Heart right ventricle (tissue), 16 donors: ENCODE measurements around the gene SULT1C4. TPM values are rescaled to one million over a fixed set of nuclear protein-coding genes. Genes with fewer than 3 reads are reported as not detected.

ENCODE experiments used
- ATAC-seq, 8 donors: fragments of 200-7000 bp; cut with Tn5 transposase; one replicate each; pipeline ENCODE4 v1.9.1; 2020; ENCODE audit warnings: mild to moderate bottlenecking in 8 of 8, moderate library complexity in 8 of 8, moderate number of reproducible peaks in 1 of 8
- DNase-seq, 2 donors: peaks; one replicate each; pipeline ENCODE4 v3.0.0-alpha.2; 2020
- H3K27ac ChIP-seq, 10 donors: fragments of 200-600 bp; sonication (generic) in 2 of 10; one replicate each; pipeline versions ENCODE4 v1.5.0 to v1.8.0; 2020 to 2022; ENCODE audit warnings: mild to moderate bottlenecking in 3 of 10
- H3K27me3 ChIP-seq, 7 donors: fragments of 200-600 bp; one replicate each; pipeline ENCODE4 v1.8.0; 2021 to 2022; ENCODE audit warnings: mild to moderate bottlenecking in 2 of 7
- H3K36me3 ChIP-seq, 9 donors: fragments of 200-600 bp; sonication (generic) in 1 of 9; one replicate each; pipeline versions ENCODE4 v1.5.0 to v1.8.0; 2020 to 2022; ENCODE audit warnings: mild to moderate bottlenecking in 2 of 9
- H3K4me1 ChIP-seq, 9 donors: fragments of 200-600 bp; sonication (generic) in 1 of 9; one replicate each; pipeline versions ENCODE4 v1.5.0 to v1.8.0; 2020 to 2022; ENCODE audit warnings: mild to moderate bottlenecking in 4 of 9
- H3K4me3 ChIP-seq, 10 donors: fragments of 200-600 bp; sonication (generic) in 2 of 10; one replicate each; pipeline versions ENCODE4 v1.5.0 to v1.8.0; 2020 to 2022; ENCODE audit warnings: mild to moderate bottlenecking in 7 of 10, moderate library complexity in 2 of 10
- H3K9me3 ChIP-seq, 11 donors: fragments of 200-600 bp in 10 of 11; sonication (generic) in 2 of 11; one replicate each; pipeline versions ENCODE4 v1.5.0 to v1.8.0; 2013 to 2022; ENCODE audit warnings: mild to moderate bottlenecking in 2 of 11, control low read depth in 1 of 11, moderate library complexity in 1 of 11
- WGBS, 2 donors: extraction: QIAGEN DNeasy Blood & Tissue Kit; methylation state at CpG; one replicate each; pipeline ENCODE4 v1.1.7; 2013; ENCODE audit warnings: inconsistent platforms in 1 of 2; 5-methylcytosine and 5-hydroxymethylcytosine counted together
- intact Hi-C, 10 donors: fragments of 100-400 bp; cut with DNase I; formaldehyde crosslinking; loops; one replicate each; pipeline versions ENCODE4 v1.11.1 to v1.14.2; 2022
- polyA plus RNA-seq, 2 donors: library from polyadenylated mRNA; stranded (reverse); fragments of 200-250 nt; gene quantifications; one replicate each; pipeline ENCODE4 v1.2.3, GENCODE V29; 2013
- total RNA-seq, 10 donors: library from RNA; stranded (reverse); fragmentation: NEBNext Ultra II Directional in 3 of 10; extraction: Animal tissue kit (Norgen Biotek cat#: 25700) in 3 of 10; gene quantifications; one replicate each; pipeline versions ENCODE4 v1.2.1 to v1.2.4, GENCODE V29; 2021 to 2023
- TF ChIP-seq, protein P1 (sequence below), 9 donors: fragments of 200-600 bp; sonication (generic) in 2 of 9; IDR thresholded peaks; one replicate each; pipeline versions ENCODE4 v1.5.0 to v1.8.0; 2021 to 2022; ENCODE audit warnings: antibody characterized with exemption in 9 of 9, mild to moderate bottlenecking in 5 of 9, moderate library complexity in 1 of 9
- donor health status: Arrhythmogenic right ventricular cardiomyopathy.
- donor health status: ischemic (EF 13 %, LVEDD 7.1; RV severe dilation, severe dysfunction).
- donor health status: healthy with polysubstance abuse.
- donor health status: DM: no; HTN: yes; CAD: no.
- donor health status: DM: no; HTN: no; CAD: no.
- donor health status: ischemic (EF 25% LVEDD 6.9; RV normal size, moderate dysfunction).
- donor health status: ischemic (EF 25% LVEDD 5.7; RV mildly dilated, moderate dysfunction).
- donor health status: healthy.
- donor health status: DM: yes; HTN: yes; CAD: no.
- donor health status: Ischemic cardiomyopathy.
- donor health status: ischemic (EF 35%, LVEDD 5.7; RV mildly dilated, moderate dysfunction).
- donor health status: nonischemic (EF 11% LVEDD 7.7; RV severe dilation, severe dysfunction).
- donor health status: DM: yes; HTN: yes; CAD: no.
- donor health status: PGD.
- donor health status: ischemic (EF 29% LVEDD 5.4; RV normal size, mild dysfunction).
- donor health status: nonischemic (EF 23%, LVEDD 6.1; RV moderate dilation, normal function).

Gene SULT1C4
- total and polyA plus RNA-seq, 12 donors: 1.6 to 5.6 (median 3.5) TPM

DNA sequence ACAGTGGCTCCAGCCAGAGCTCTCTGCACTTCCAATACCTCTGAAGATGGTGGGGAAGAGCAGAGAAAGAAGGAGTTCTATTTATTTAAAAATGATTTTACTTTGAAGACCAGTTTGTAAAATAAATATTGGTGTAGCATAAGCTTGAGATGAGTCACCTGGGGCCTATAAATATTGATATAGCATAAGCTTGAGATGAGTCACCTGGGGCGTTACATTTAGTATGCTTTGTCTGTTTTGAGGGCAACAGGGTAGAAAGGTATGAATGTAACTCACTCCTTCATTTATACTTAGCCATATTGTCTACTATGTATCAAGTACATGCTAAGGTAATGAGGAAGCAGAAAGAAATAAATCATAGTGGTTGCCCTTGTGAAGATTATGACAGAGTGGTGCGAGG, 7.7 kb upstream of the SULT1C4 start:
- Histone ChIP-seq H3K27ac (no peak overlapping the region), H3K4me3 (no peak overlapping the region), H3K9me3 (peaks cover 0 to 6% (median 0%) of the 10 kb centered on the region in 11 donors), H3K4me1 (no peaks in the 10 kb centered on the region), H3K36me3 (no peaks in the 10 kb centered on the region), H3K27me3 (no peaks in the 10 kb centered on the region)
- DNase-seq (no peak), ATAC-seq (no peak)
- intact Hi-C loops: no loop called here
- TF ChIP-seq, protein P1, sequence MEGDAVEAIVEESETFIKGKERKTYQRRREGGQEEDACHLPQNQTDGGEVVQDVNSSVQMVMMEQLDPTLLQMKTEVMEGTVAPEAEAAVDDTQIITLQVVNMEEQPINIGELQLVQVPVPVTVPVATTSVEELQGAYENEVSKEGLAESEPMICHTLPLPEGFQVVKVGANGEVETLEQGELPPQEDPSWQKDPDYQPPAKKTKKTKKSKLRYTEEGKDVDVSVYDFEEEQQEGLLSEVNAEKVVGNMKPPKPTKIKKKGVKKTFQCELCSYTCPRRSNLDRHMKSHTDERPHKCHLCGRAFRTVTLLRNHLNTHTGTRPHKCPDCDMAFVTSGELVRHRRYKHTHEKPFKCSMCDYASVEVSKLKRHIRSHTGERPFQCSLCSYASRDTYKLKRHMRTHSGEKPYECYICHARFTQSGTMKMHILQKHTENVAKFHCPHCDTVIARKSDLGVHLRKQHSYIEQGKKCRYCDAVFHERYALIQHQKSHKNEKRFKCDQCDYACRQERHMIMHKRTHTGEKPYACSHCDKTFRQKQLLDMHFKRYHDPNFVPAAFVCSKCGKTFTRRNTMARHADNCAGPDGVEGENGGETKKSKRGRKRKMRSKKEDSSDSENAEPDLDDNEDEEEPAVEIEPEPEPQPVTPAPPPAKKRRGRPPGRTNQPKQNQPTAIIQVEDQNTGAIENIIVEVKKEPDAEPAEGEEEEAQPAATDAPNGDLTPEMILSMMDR (IDR thresholded peaks at IDR 0.05): no peak
- WGBS, 2 donors: 95 to 96% methylated on average over 2 of the region's 2 CpGs

- TF ChIP-seq, protein P1 (IDR thresholded peaks at IDR 0.05): no peak
- Histone ChIP-seq H3K4me1 (peaks cover 0 to 24% (median 16%) of the 10 kb centered on the region in 9 donors), H3K36me3 (peaks cover 0 to 6% (median 0%) of the 10 kb centered on the region in 9 donors), H3K27ac (peak overlapping the region in 9 of 10 donors; percentile 67 to 89 (median 75)), H3K4me3 (peak overlapping the region in 1 of 10 donors; percentile 55), H3K27me3 (no peaks in the 10 kb centered on the region), H3K9me3 (no peaks in the 10 kb centered on the region)
- intact Hi-C loops: no loop called here
- WGBS, 2 donors: 96 to 98% methylated on average over 4 of the region's 4 CpGs
- DNase-seq: no peak
- ATAC-seq: no peak
Measured at GRCh38 chr2:108376774-108377173, 980 bp upstream of the SULT1C4 start.

DNA sequence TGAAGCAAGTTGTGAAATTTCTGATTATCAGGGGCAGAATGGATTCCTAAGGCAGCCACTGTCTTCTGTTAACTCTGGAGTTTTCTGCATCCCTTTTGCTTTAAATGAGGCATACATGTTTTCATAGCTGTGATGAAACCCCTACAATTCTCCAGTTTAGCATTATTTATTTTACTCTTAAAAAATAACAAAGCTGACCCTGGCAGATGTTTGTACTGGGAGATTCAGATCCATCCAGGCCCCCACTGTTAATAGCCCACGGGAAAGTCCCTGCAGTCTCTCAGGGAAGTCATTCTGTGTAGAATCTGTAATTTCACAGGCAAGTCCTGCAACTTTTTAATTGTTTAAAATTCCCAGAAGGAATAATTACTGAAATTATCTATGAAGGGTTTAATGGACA, 353 bp upstream of the SULT1C4 start:
- TF ChIP-seq, protein P1 (IDR thresholded peaks at IDR 0.05): no peak
- Histone ChIP-seq H3K9me3 (no peaks in the 10 kb centered on the region), H3K4me3 (peak overlapping the region; percentile 8 to 65 (median 53)), H3K4me1 (peaks cover 0 to 24% (median 16%) of the 10 kb centered on the region in 9 donors), H3K27me3 (no peaks in the 10 kb centered on the region), H3K36me3 (peaks cover 0 to 12% (median 0%) of the 10 kb centered on the region in 9 donors), H3K27ac (peak overlapping the region; percentile 48 to 89 (median 75))
- ATAC-seq (peak in 7 of 8 donors; percentile 17 to 56 (median 41)), DNase-seq (no peak)
- WGBS, 2 donors: 5 to 22% methylated on average over 1 of the region's 1 CpG
- intact Hi-C loops: no loop called here

DNA sequence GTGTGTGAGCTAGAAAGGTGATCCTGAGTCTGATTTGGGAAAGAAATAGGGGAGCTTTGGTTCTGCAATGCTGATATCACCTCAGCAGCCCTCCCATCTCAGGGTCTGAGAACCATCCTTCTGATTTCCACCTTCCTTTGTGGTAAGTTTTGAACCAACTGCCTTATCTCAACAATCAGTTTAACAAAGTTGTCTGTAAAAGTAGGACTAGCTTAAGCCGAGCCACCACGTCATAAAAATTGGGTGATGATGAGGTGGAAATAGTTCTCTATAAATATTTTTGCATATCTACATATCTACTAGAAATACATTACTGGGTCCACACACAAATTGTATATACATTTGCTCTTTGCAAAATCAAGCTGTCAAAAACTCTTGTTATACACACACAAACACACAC, 1.1 kb downstream of the SULT1C4 start:
- peaks cover 0 to 27% (median 0%) of the 10 kb centered on the region in 9 donors for H3K36me3 ChIP-seq
- WGBS, 2 donors: 39 to 44% methylated on average over 2 of the region's 2 CpGs
- H3K27me3 ChIP-seq: no peaks in the 10 kb centered on the region
- H3K4me3 ChIP-seq: peak overlapping the region in 8 of 10 donors; percentile 43 to 65 (median 54)
- TF ChIP-seq, protein P1 (IDR thresholded peaks at IDR 0.05): no peak
- intact Hi-C loops: no loop called here
- H3K9me3 ChIP-seq: no peaks in the 10 kb centered on the region
- H3K4me1 ChIP-seq: peaks cover 0 to 24% (median 16%) of the 10 kb centered on the region in 9 donors
- ATAC-seq (peak in 1 of 8 donors; percentile 8), DNase-seq (no peak)
- peak overlapping the region in 6 of 10 donors; percentile 72 to 89 (median 86) for H3K27ac ChIP-seq
